CD4-positive, CD25-positive, alpha-beta regulatory T cell (primary cell): ENCODE measurements around the gene DDX53. TPM values are rescaled to one million over a fixed set of nuclear protein-coding genes. Genes with fewer than 3 reads are reported as not detected.

ENCODE experiments used
- ATAC-seq, 2 donors: fragments of 150-1000 bp; cut with Tn5 transposase; one replicate each; pipeline ENCODE4 v1.10.0; 2021; ENCODE audit warnings: low read depth in 2 of 2, moderate number of reproducible peaks in 2 of 2, moderate library complexity in 1 of 2
- DNase-seq, 3 donors: peaks; one replicate each; pipeline versions ENCODE4 v3.0.0 to v3.0.0-alpha.2; 2012 to 2022; ENCODE audit warnings: mixed read lengths in 1 of 3
- H3K27ac ChIP-seq: one replicate; pipeline ENCODE4 v1.7.0; 2013; ENCODE audit warnings: mild to moderate bottlenecking, low read length; ENCODE audit not compliant: insufficient read depth, poor library complexity, severe bottlenecking
- H3K27me3 ChIP-seq: one replicate; pipeline ENCODE4 v1.7.0; 2013; ENCODE audit warnings: low read length; ENCODE audit not compliant: control insufficient read depth, insufficient read depth
- H3K36me3 ChIP-seq: one replicate; pipeline ENCODE4 v1.7.0; 2013; ENCODE audit warnings: mild to moderate bottlenecking, low read length, moderate library complexity; ENCODE audit not compliant: control insufficient read depth, insufficient read depth
- H3K4me1 ChIP-seq: 2 replicates; pipeline ENCODE4 v1.7.0; 2013; ENCODE audit warnings: mild to moderate bottlenecking, low read length; ENCODE audit not compliant: insufficient read depth, control insufficient read depth, poor library complexity, severe bottlenecking
- H3K4me3 ChIP-seq: one replicate; pipeline ENCODE4 v1.7.0; 2013; ENCODE audit warnings: low read depth, mild to moderate bottlenecking, low read length, moderate library complexity
- H3K9me3 ChIP-seq, 2 experiments: 1 replicate in 1 of 2; 2 replicates in 1 of 2; pipeline ENCODE4 v1.7.0; 2013; ENCODE audit warnings: low read length in 2 of 2, mild to moderate bottlenecking in 1 of 2, moderate library complexity in 1 of 2; ENCODE audit not compliant: control insufficient read depth in 2 of 2
- H3K27ac Mint-ChIP-seq, 3 donors: one replicate each; pipeline ENCODE4 v1.8.0; 2020 to 2022; ENCODE audit warnings: mild to moderate bottlenecking in 3 of 3, mixed read lengths in 3 of 3, moderate library complexity in 2 of 3
- H3K27me3 Mint-ChIP-seq: one replicate; pipeline ENCODE4 v1.8.0; 2022; ENCODE audit warnings: mild to moderate bottlenecking, mixed read lengths
- H3K36me3 Mint-ChIP-seq: one replicate; pipeline ENCODE4 v1.8.0; 2020; ENCODE audit warnings: mixed read lengths
- H3K4me1 Mint-ChIP-seq, 4 donors: one replicate each; pipeline ENCODE4 v1.8.0; 2020 to 2022; ENCODE audit warnings: mixed read lengths in 4 of 4, mild to moderate bottlenecking in 1 of 4
- H3K4me3 Mint-ChIP-seq, 4 donors: one replicate each; pipeline ENCODE4 v1.8.0; 2020 to 2022; ENCODE audit warnings: mild to moderate bottlenecking in 4 of 4, mixed read lengths in 4 of 4, moderate library complexity in 3 of 4
- H3K9me3 Mint-ChIP-seq, 7 donors: one replicate each; pipeline ENCODE4 v1.8.0; 2020 to 2022; ENCODE audit warnings: mixed read lengths in 7 of 7, mild to moderate bottlenecking in 3 of 7, moderate library complexity in 2 of 7
- polyA plus RNA-seq, 4 donors: library from polyadenylated mRNA; unstranded; fragments of 300-500 nt; fragmentation: Illumina TruSeq; gene quantifications; one replicate each; pipeline ENCODE4 v1.2.3, GENCODE V29; 2021
- total RNA-seq: library from RNA; stranded (reverse); gene quantifications from one replicate; pipeline ENCODE4 v1.2.3, GENCODE V29; 2022

DDX53 gene
- total RNA-seq (not detected), polyA plus RNA-seq (not detected)

GRCh38 chrX:22999696-23000223 lies at the start of gene DDX53:
Gene DDX53, plus strand, starts transcription at chrX:22999960. Its CDS starts 98 bp downstream, at chrX:23000058.
- Mint-ChIP-seq H3K27me3 (no peaks in the 10 kb centered on the region), H3K4me3 (no peak within 1 kb of the TSS), H3K4me1 (no peaks in the 10 kb centered on the region), H3K27ac (no peak within 1 kb of the TSS), H3K9me3 (peaks cover 0 to 3% (median 0%) of the 10 kb centered on the region in 7 donors), H3K36me3 (no peaks in the 10 kb centered on the region)
- no peak within 1 kb of the TSS for H3K27ac ChIP-seq
- no peaks in the 10 kb centered on the region for H3K36me3 ChIP-seq
- ATAC-seq, result no peak
- no peak within 1 kb of the TSS for H3K4me3 ChIP-seq
- no peak for DNase-seq
- H3K27me3 ChIP-seq, result no peaks in the 10 kb centered on the region
- H3K4me1 ChIP-seq, result no peaks in the 10 kb centered on the region
- H3K9me3 ChIP-seq, result no peaks in the 10 kb centered on the region

DNA sequence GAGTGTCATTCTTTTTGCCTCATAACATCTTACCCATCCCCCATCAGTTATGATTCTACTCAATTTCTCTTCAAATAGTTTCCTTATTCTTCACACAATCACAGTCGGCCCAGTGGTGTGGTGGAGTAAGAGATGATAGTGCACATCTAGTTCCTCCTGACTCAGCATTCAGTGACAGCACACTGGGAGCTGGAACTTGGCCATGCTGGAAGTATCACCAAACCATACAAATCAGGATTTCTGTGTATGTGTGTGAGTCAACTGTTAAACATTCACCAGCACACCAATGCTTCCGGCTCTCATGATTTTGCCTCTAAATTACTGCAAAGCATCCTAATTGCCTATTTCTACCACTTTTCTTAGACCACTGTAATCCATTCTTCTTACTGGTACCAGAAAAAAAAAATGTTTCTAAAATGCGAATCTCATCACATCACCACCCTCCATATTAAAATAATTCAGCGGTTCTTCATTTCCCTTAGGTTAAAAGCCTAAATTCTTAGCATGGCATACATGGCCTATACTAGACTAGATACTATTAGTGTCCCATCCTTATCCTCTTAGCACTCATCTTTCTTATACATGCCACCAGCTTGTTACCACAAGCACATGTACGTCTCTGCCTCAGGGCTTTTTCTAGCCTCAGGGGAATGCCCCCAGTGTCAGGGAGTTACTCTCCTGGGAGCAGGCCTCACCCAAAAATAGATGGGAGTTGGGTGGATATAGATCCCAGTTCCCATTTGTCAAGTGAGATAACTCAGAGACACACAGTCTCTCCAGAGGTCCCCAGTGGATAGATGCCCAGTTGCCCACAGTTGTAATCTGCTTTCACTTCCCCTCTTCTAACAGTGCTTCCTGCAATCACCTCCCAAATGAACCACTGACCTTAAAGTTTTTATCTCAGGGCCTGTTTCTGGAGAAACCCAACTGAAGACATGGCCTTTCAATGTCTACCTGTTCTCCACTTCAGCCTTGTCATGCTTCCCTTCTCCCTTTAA lies 49.2 kb upstream of the DDX53 start:
- H3K4me1 Mint-ChIP-seq, result no peaks in the 10 kb centered on the region
- ATAC-seq, result no peak

GRCh38 chrX:22952010-22952409 lies 47.8 kb upstream of the DDX53 start:
- Mint-ChIP-seq H3K27ac (no peak overlapping the region), H3K4me1 (no peaks in the 10 kb centered on the region), H3K36me3 (no peaks in the 10 kb centered on the region), H3K9me3 (peaks cover 0 to 4% (median 1%) of the 10 kb centered on the region in 7 donors), H3K4me3 (no peak overlapping the region), H3K27me3 (no peaks in the 10 kb centered on the region)
- H3K27ac ChIP-seq, result no peak overlapping the region
- H3K9me3 ChIP-seq, result no peaks in the 10 kb centered on the region
- H3K36me3 ChIP-seq, result no peaks in the 10 kb centered on the region
- no peaks in the 10 kb centered on the region for H3K27me3 ChIP-seq
- ATAC-seq, result no peak
- H3K4me3 ChIP-seq, result no peak overlapping the region
- DNase-seq, result no peak
- H3K4me1 ChIP-seq, result no peaks in the 10 kb centered on the region

More for the DNA sequence above, 49.2 kb upstream of the DDX53 start:
- DNase-seq, result no peak
- peaks cover 0 to 2% (median 0%) of the 10 kb centered on the region in 7 donors for H3K9me3 Mint-ChIP-seq
- no peaks in the 10 kb centered on the region for H3K27me3 Mint-ChIP-seq
- H3K4me3 Mint-ChIP-seq, result no peak overlapping the region
- Histone ChIP-seq H3K27me3 (no peaks in the 10 kb centered on the region), H3K27ac (no peak overlapping the region), H3K4me3 (no peak overlapping the region), H3K4me1 (no peaks in the 10 kb centered on the region), H3K9me3 (no peaks in the 10 kb centered on the region), H3K36me3 (no peaks in the 10 kb centered on the region)
- no peaks in the 10 kb centered on the region for H3K36me3 Mint-ChIP-seq
- H3K27ac Mint-ChIP-seq, result no peak overlapping the region

- no peak overlapping the region for H3K27ac Mint-ChIP-seq
These were observed 41.5 kb upstream of the DDX53 start for GRCh38 chrX:22958250-22958649.

DNA sequence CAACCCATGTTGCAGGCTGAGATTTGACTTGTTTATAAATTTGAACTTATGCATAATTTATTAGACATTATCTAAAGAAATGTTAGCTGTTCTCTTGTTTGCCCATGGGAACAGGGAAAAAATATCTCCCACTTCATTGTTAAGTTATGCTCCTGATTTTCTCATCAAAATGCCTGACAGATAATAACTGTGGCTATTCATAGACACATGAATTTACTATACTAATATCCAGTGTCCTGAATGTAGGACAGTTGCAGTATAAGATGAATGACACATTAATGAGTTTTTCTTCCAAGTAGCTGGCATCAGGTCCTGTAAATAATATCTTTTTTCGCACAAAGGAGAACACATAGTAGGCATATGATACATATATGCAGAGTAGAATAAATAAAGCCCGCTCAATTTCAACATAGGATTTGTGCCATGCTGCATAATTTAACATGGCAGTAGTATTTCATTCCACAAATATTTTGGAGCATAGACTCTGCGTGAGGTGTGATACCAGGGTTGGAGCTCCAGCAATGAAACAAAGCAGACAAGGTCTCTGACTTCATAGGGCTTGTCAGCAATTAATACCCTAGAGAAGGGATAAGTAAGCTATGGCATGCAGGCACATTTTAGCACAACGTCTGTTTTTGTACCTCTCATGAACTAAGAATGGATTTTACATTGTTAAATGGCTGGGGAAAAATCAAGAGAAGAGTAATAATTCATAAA lies 40.4 kb upstream of the DDX53 start:
- H3K4me3 ChIP-seq, result no peak overlapping the region
- no peak for ATAC-seq
- no peak overlapping the region for H3K27ac ChIP-seq
- Mint-ChIP-seq H3K4me1 (no peaks in the 10 kb centered on the region), H3K4me3 (no peak overlapping the region), H3K27ac (no peak overlapping the region), H3K27me3 (no peaks in the 10 kb centered on the region), H3K36me3 (no peaks in the 10 kb centered on the region), H3K9me3 (peaks cover 0 to 3% (median 0%) of the 10 kb centered on the region in 7 donors)
- no peaks in the 10 kb centered on the region for H3K9me3 ChIP-seq
- H3K27me3 ChIP-seq, result no peaks in the 10 kb centered on the region
- no peaks in the 10 kb centered on the region for H3K4me1 ChIP-seq
- no peaks in the 10 kb centered on the region for H3K36me3 ChIP-seq
- no peak for DNase-seq

More at GRCh38 chrX:22958250-22958649, 41.5 kb upstream of the DDX53 start:
- H3K9me3 Mint-ChIP-seq, result peaks cover 0 to 3% (median 0%) of the 10 kb centered on the region in 7 donors
- Histone ChIP-seq H3K9me3 (no peaks in the 10 kb centered on the region), H3K36me3 (no peaks in the 10 kb centered on the region), H3K27ac (no peak overlapping the region), H3K27me3 (no peaks in the 10 kb centered on the region), H3K4me1 (no peaks in the 10 kb centered on the region), H3K4me3 (no peak overlapping the region)
- ATAC-seq (no peak), DNase-seq (no peak)
- no peaks in the 10 kb centered on the region for H3K27me3 Mint-ChIP-seq
- H3K4me3 Mint-ChIP-seq, result no peak overlapping the region
- no peaks in the 10 kb centered on the region for H3K36me3 Mint-ChIP-seq
- H3K4me1 Mint-ChIP-seq, result no peaks in the 10 kb centered on the region

- no peaks in the 10 kb centered on the region for H3K9me3 ChIP-seq
- Mint-ChIP-seq H3K36me3 (no peaks in the 10 kb centered on the region), H3K27me3 (no peaks in the 10 kb centered on the region), H3K27ac (no peak overlapping the region), H3K4me1 (no peaks in the 10 kb centered on the region), H3K9me3 (peaks cover 0 to 2% (median 0%) of the 10 kb centered on the region in 7 donors), H3K4me3 (no peak overlapping the region)
- ATAC-seq, result no peak
- H3K4me1 ChIP-seq, result no peaks in the 10 kb centered on the region
- H3K27ac ChIP-seq, result no peak overlapping the region
- no peak for DNase-seq
- H3K36me3 ChIP-seq, result no peaks in the 10 kb centered on the region
- no peak overlapping the region for H3K4me3 ChIP-seq
- no peaks in the 10 kb centered on the region for H3K27me3 ChIP-seq
These were observed 36.6 kb upstream of the DDX53 start for GRCh38 chrX:22963196-22963595.

- Histone ChIP-seq H3K4me3 (no peak overlapping the region), H3K9me3 (no peaks in the 10 kb centered on the region), H3K27me3 (no peaks in the 10 kb centered on the region), H3K36me3 (no peaks in the 10 kb centered on the region), H3K27ac (no peak overlapping the region), H3K4me1 (no peaks in the 10 kb centered on the region)
- Mint-ChIP-seq H3K27me3 (no peaks in the 10 kb centered on the region), H3K4me3 (no peak overlapping the region), H3K4me1 (no peaks in the 10 kb centered on the region), H3K36me3 (no peaks in the 10 kb centered on the region), H3K27ac (no peak overlapping the region), H3K9me3 (peaks cover 0 to 6% (median 0%) of the 10 kb centered on the region in 7 donors)
- DNase-seq (no peak), ATAC-seq (no peak)
These were observed 31.3 kb upstream of the DDX53 start for GRCh38 chrX:22968494-22968893.
